Brain pericyte (primary cell): ENCODE data around the gene INCA1.
"Not testable (repeated sequence)": the region's sequence is repeated elsewhere in the genome, so short reads cannot be mapped to it uniquely, and the experiment has no call there.

Experiments used
- DNase-seq: peaks from one replicate; pipeline ENCODE4 v3.0.0-alpha.2; 2012; ENCODE audit warnings: low read depth, low spot score

INCA1 gene

GRCh38 chr17:4997302-4998026 lies at the start of gene INCA1, which contains the start of gene KIF1C:
TSS of gene INCA1 (minus strand) at chr17:4997522. CDS start at chr17:4994437, 3,085 bp downstream.
TSS of gene KIF1C (plus strand) at chr17:4997950. CDS start at chr17:5000247, 2,297 bp downstream.
- peak; percentile 50 for DNase-seq

- DNase-seq: no peak
These were observed 48.2 kb upstream of the INCA1 start for GRCh38 chr17:5045496-5045895.

GRCh38 chr17:5044630-5045029 lies 47.3 kb upstream of the INCA1 start:
- no peak for DNase-seq

- DNase-seq: no peak
These were observed 46.2 kb upstream of the INCA1 start for GRCh38 chr17:5043524-5043923.

- DNase-seq: no peak
These were observed 45.1 kb upstream of the INCA1 start for GRCh38 chr17:5042157-5043022.

- no peak for DNase-seq
These were observed 38.0 kb upstream of the INCA1 start, which contains the start of gene SLC52A1 for GRCh38 chr17:5035315-5035714. TSS of gene SLC52A1 (minus strand) at chr17:5035426. CDS start at chr17:5034606, 820 bp downstream.

GRCh38 chr17:5034651-5035050 lies 37.3 kb upstream of the INCA1 start:
- no peak for DNase-seq

- no peak for DNase-seq
These were observed 36.7 kb upstream of the INCA1 start for GRCh38 chr17:5034063-5034462.

GRCh38 chr17:5033352-5034015 lies 36.2 kb upstream of the INCA1 start:
- no peak for DNase-seq

GRCh38 chr17:5032865-5033264 lies 35.5 kb upstream of the INCA1 start:
- DNase-seq: no peak

GRCh38 chr17:5031365-5032082 lies 34.2 kb upstream of the INCA1 start:
- DNase-seq: no peak

- not testable (repeated sequence) for DNase-seq
These were observed 32.8 kb upstream of the INCA1 start for GRCh38 chr17:5030168-5030567.

GRCh38 chr17:5027916-5028315 lies 30.6 kb upstream of the INCA1 start:
- DNase-seq: no peak

- DNase-seq: no peak
These were observed 30.0 kb upstream of the INCA1 start for GRCh38 chr17:5027299-5027698.

- no peak for DNase-seq
These were observed 27.3 kb upstream of the INCA1 start for GRCh38 chr17:5024604-5025003.

GRCh38 chr17:5023588-5024147 lies 26.3 kb upstream of the INCA1 start:
- no peak for DNase-seq

- no peak for DNase-seq
These were observed 24.9 kb upstream of the INCA1 start for GRCh38 chr17:5022171-5022711.

- DNase-seq: no peak
These were observed 23.2 kb upstream of the INCA1 start for GRCh38 chr17:5020502-5021023.

GRCh38 chr17:5019475-5019956 lies 22.2 kb upstream of the INCA1 start:
- no peak for DNase-seq

- DNase-seq: no peak
These were observed 17.0 kb upstream of the INCA1 start for GRCh38 chr17:5014357-5014756.
